Spinal cord (tissue), 10 donors: ENCODE results near the gene NEURL3. TPM values are rescaled to one million over a fixed set of nuclear protein-coding genes. Genes with fewer than 3 reads are reported as not detected.
"Not testable (repeated sequence)": the region's sequence is repeated elsewhere in the genome, so short reads cannot be mapped to it uniquely, and the experiment has no call there.

Experiments
- DNase-seq, 6 donors: peaks; one replicate each; pipeline versions ENCODE4 v3.0.0 to v3.0.0-alpha.2; 2013 to 2015; ENCODE audit warnings: low spot score in 6 of 6, low read depth in 4 of 6
- H3K27ac ChIP-seq: one replicate; pipeline ENCODE4 v1.5.1; 2013; ENCODE audit warnings: low read depth, low read length, control low read depth
- H3K27me3 ChIP-seq: one replicate; pipeline ENCODE4 v1.6.1; 2013; ENCODE audit warnings: low read length; ENCODE audit not compliant: control insufficient read depth, insufficient read depth
- H3K36me3 ChIP-seq: one replicate; pipeline ENCODE4 v1.6.1; 2013; ENCODE audit warnings: low read length; ENCODE audit not compliant: control insufficient read depth, insufficient read depth
- H3K4me1 ChIP-seq: one replicate; pipeline ENCODE4 v1.6.1; 2013; ENCODE audit warnings: low read length; ENCODE audit not compliant: control insufficient read depth, insufficient read depth
- H3K4me3 ChIP-seq: one replicate; pipeline ENCODE4 v1.5.1; 2013; ENCODE audit warnings: low read depth, low read length, control low read depth
- H3K9me3 ChIP-seq: one replicate; pipeline ENCODE4 v1.6.1; 2013; ENCODE audit warnings: low read length; ENCODE audit not compliant: control insufficient read depth, insufficient read depth
- WGBS: methylation state at CpG from one replicate; pipeline ENCODE4 v1.1.5; 2013; ENCODE audit warnings: missing lambda C conversion rate; ENCODE audit not compliant: insufficient coverage; 5-methylcytosine and 5-hydroxymethylcytosine counted together
- long read RNA-seq, 4 donors: transcript quantifications; one replicate each; lab custom pipeline, GENCODE V29; 2026
- polyA plus RNA-seq, 2 donors: library from polyadenylated mRNA; unstranded; fragments of 120-200 nt; gene quantifications; one replicate each; pipeline ENCODE4 v1.2.1, GENCODE V29; 2013; ENCODE audit not compliant: insufficient read length in 2 of 2
- total RNA-seq, 2 donors: library from RNA; depleted of rRNA in 1 of 2; stranded (reverse); fragments of 120-200 nt in 1 of 2; fragments of >200 nt in 1 of 2; gene quantifications; one replicate each; pipeline versions ENCODE4 v1.2.3 to v1.2.4, GENCODE V29; 2013 to 2014
- donor health status: healthy.

Gene NEURL3
- total RNA-seq = under 1 TPM; 0.28 to 0.30 TPM
- polyA plus RNA-seq = under 1 TPM; 0.57 to 0.74 TPM
- long read RNA-seq, donor 1 = 0 reads
- long read RNA-seq, donor 2 = 0 reads
- long read RNA-seq, donor 3 = 0 reads
- long read RNA-seq, donor 4 = 0 reads

GRCh38 chr2:96505231-96505889 lies at the start of gene NEURL3:
TSS of gene NEURL3 (minus strand) at chr2:96505357. CDS start at chr2:96505286, 71 bp downstream.
- Histone ChIP-seq H3K27me3 (peaks cover 15% of the 10 kb centered on the region), H3K4me1 (peaks cover 41% of the 10 kb centered on the region), H3K9me3 (no peaks in the 10 kb centered on the region), H3K36me3 (no peaks in the 10 kb centered on the region), H3K27ac (no peak within 1 kb of the TSS), H3K4me3 (no peak within 1 kb of the TSS)
- 85% methylated on average over 9 of the region's 9 CpGs for WGBS
- no peak for DNase-seq

- Histone ChIP-seq H3K27ac (no peak overlapping the region), H3K4me3 (no peak overlapping the region), H3K4me1 (peaks cover 7% of the 10 kb centered on the region), H3K27me3 (no peaks in the 10 kb centered on the region), H3K9me3 (no peaks in the 10 kb centered on the region), H3K36me3 (peaks cover 41% of the 10 kb centered on the region)
- 38% methylated on average over 35 of the region's 35 CpGs for WGBS
- peak in 2 of 6 donors; percentile 67 to 74 for DNase-seq
Observed at GRCh38 chr2:96554293-96555145, 49.4 kb upstream of the NEURL3 start.

GRCh38 chr2:96553957-96554292 lies 48.8 kb upstream of the NEURL3 start:
- H3K27me3 ChIP-seq, H3K27ac ChIP-seq, H3K4me3 ChIP-seq, DNase-seq, H3K4me1 ChIP-seq, H3K9me3 ChIP-seq: not testable (repeated sequence)
- WGBS = 62% methylated on average over 9 of the region's 9 CpGs
- H3K36me3 ChIP-seq = peaks cover 47% of the 10 kb centered on the region

- WGBS = 90% methylated on average over 13 of the region's 16 CpGs
- H3K4me3 ChIP-seq = no peak overlapping the region
- no peaks in the 10 kb centered on the region for H3K27me3 ChIP-seq
- no peak overlapping the region for H3K27ac ChIP-seq
- H3K4me1 ChIP-seq = peaks cover 13% of the 10 kb centered on the region
- DNase-seq = no peak
- no peaks in the 10 kb centered on the region for H3K9me3 ChIP-seq
- H3K36me3 ChIP-seq = peaks cover 53% of the 10 kb centered on the region
Observed at GRCh38 chr2:96553176-96553956, 48.2 kb upstream of the NEURL3 start.

GRCh38 chr2:96552315-96553175 lies 47.4 kb upstream of the NEURL3 start:
- no peak for DNase-seq
- H3K36me3 ChIP-seq = peaks cover 53% of the 10 kb centered on the region
- no peaks in the 10 kb centered on the region for H3K9me3 ChIP-seq
- no peaks in the 10 kb centered on the region for H3K27me3 ChIP-seq
- H3K4me3 ChIP-seq = no peak overlapping the region
- peaks cover 14% of the 10 kb centered on the region for H3K4me1 ChIP-seq
- 87% methylated on average over 12 of the region's 18 CpGs for WGBS
- no peak overlapping the region for H3K27ac ChIP-seq

GRCh38 chr2:96551605-96552314 lies 46.6 kb upstream of the NEURL3 start:
- Histone ChIP-seq H3K27ac (no peak overlapping the region), H3K27me3 (no peaks in the 10 kb centered on the region), H3K9me3 (no peaks in the 10 kb centered on the region), H3K36me3 (peaks cover 59% of the 10 kb centered on the region), H3K4me1 (peaks cover 21% of the 10 kb centered on the region), H3K4me3 (no peak overlapping the region)
- WGBS = 93% methylated on average over 24 of the region's 25 CpGs
- DNase-seq = no peak

- H3K36me3 ChIP-seq = peaks cover 60% of the 10 kb centered on the region
- WGBS = 97% methylated on average over 11 of the region's 14 CpGs
- no peak for DNase-seq
Observed at GRCh38 chr2:96550787-96551604, 45.8 kb upstream of the NEURL3 start.

More at GRCh38 chr2:96550787-96551604, 45.8 kb upstream of the NEURL3 start:
- Histone ChIP-seq H3K9me3 (no peaks in the 10 kb centered on the region), H3K4me3 (no peak overlapping the region), H3K27me3 (no peaks in the 10 kb centered on the region), H3K27ac (no peak overlapping the region), H3K4me1 (peaks cover 21% of the 10 kb centered on the region)
